C4-2B (cell line): ENCODE data around the gene LIFR.

Experiments
- CTCF ChIP-seq: fragments of 450-650 bp; conservative IDR thresholded peaks from 2 replicates; pipeline ENCODE4 v1.5.1; 2017; ENCODE audit warnings: mild to moderate bottlenecking
- ZFX ChIP-seq: fragments of 450-650 bp; IDR thresholded peaks from 2 replicates; pipeline ENCODE4 v1.6.1; 2017

GRCh38 chr5:38556088-38556598 is 303 bp downstream of the LIFR start:
- TF ChIP-seq CTCF (no peak), ZFX (no peak)
